A172 (cell line): ENCODE data around the gene SH3RF3. TPM values are rescaled to one million over a fixed set of nuclear protein-coding genes. Genes with fewer than 3 reads are reported as not detected.

ENCODE experiments used
- DNase-seq: peaks from one replicate; pipeline ENCODE4 v3.0.0-alpha.2; 2015; ENCODE audit warnings: low spot score
- total RNA-seq: library from RNA; depleted of rRNA; stranded (reverse); fragments of >200 nt; shearing (Covaris generic); gene quantifications from 2 replicates; pipeline ENCODE4 v1.2.3, GENCODE V29; 2014; rRNA removed

Gene SH3RF3
- total RNA-seq, 1 experiment from 2014 or later: 3.6 TPM

DNA sequence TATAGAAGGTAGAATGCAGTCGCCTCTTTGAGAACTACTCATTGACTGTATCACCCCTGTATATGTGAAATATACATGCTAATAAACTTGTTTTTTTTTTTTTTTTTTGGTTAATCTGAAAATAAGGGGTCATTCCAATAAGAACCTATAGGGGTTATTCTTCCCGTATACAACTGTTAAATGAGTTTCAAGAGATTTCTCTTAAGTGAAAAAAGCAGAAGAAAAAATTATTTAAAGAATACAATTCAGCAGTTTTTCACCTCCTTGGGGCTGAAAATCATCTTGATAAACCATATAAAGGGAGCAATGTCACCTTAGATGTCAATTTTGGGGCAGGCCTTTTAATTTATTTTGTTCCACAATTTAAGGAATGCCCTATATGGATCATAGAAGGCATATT is 418.3 kb downstream of the SH3RF3 start:
- DNase-seq: no peak

DNA sequence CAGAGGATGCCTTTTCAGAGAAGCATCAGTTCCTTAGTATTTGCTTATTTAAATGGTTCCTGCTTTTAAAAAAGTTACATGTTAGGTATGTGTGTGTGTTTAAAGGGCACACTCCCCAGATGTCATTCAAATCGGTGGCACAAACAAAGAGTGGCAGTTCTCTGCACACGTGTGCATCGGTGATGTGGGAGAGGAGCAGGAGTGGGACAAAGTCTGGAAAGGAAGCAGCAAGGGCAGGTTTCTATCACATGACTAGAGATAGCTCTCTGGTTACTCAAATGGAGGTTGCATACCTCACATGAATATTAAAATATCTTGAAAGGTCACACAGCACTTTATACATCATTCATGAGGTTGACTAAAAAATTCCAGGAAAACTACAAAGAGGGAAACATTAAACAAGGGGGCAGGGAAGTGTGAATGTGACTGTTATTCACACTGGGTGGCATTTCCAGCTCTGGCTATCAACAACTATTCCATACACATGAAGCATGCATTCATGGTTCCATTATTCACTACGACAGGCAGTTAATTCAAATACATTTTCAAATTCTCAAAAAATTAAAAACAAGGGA is 420.1 kb downstream of the SH3RF3 start:
- DNase-seq: no peak

Other genes starting within 250 kb of the SH3RF3 start
- gene EDAR, start 140.0 kb upstream of the SH3RF3 start, total RNA-seq: not detected in 2 replicates